ENCODE data around the gene TBC1D7. TPM values are rescaled to one million over a fixed set of nuclear protein-coding genes. Genes with fewer than 3 reads are reported as not detected.

TBC1D7 gene
- total RNA-seq, 1 experiment from 2014 or later, result 13.7 TPM

- H3K4me3 ChIP-seq (replicated peaks in 1 of 2; ENCODE audit: low read depth in 1 of 2, low read length in 2 of 2), result no peak overlapping the region
- no peak overlapping the region for H3K9ac ChIP-seq (ENCODE audit: low read length)
- no peaks in the 10 kb centered on the region for H3K9me3 ChIP-seq (ENCODE audit: control insufficient read depth in 1 of 2, insufficient read depth in 1 of 2, low read depth in 1 of 2, low read length in 2 of 2)
- H3K27ac ChIP-seq (ENCODE audit: low read depth, low read length), result no peak overlapping the region
- H3K4me2 ChIP-seq (ENCODE audit: low read length), result no peak overlapping the region
- TF ChIP-seq ZNF274 (IDR thresholded peaks at IDR 0.05; ENCODE audit: low read depth, low read length), result no peak
- TF ChIP-seq ELF1 (IDR thresholded peaks at IDR 0.05; ENCODE audit: borderline replicate concordance, low read depth), result no peak
- TF ChIP-seq, protein P1, sequence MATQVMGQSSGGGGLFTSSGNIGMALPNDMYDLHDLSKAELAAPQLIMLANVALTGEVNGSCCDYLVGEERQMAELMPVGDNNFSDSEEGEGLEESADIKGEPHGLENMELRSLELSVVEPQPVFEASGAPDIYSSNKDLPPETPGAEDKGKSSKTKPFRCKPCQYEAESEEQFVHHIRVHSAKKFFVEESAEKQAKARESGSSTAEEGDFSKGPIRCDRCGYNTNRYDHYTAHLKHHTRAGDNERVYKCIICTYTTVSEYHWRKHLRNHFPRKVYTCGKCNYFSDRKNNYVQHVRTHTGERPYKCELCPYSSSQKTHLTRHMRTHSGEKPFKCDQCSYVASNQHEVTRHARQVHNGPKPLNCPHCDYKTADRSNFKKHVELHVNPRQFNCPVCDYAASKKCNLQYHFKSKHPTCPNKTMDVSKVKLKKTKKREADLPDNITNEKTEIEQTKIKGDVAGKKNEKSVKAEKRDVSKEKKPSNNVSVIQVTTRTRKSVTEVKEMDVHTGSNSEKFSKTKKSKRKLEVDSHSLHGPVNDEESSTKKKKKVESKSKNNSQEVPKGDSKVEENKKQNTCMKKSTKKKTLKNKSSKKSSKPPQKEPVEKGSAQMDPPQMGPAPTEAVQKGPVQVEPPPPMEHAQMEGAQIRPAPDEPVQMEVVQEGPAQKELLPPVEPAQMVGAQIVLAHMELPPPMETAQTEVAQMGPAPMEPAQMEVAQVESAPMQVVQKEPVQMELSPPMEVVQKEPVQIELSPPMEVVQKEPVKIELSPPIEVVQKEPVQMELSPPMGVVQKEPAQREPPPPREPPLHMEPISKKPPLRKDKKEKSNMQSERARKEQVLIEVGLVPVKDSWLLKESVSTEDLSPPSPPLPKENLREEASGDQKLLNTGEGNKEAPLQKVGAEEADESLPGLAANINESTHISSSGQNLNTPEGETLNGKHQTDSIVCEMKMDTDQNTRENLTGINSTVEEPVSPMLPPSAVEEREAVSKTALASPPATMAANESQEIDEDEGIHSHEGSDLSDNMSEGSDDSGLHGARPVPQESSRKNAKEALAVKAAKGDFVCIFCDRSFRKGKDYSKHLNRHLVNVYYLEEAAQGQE (IDR thresholded peaks at IDR 0.05; ENCODE audit: low read depth), result no peak
- TF ChIP-seq FOSL1 (IDR thresholded peaks at IDR 0.05; ENCODE audit: low read depth), result no peak
- no peak for TF ChIP-seq SIN3A (IDR thresholded peaks at IDR 0.05; ENCODE audit: low read depth)
- no peak for TF ChIP-seq ATF3 (IDR thresholded peaks at IDR 0.05)
- no peak for TF ChIP-seq EGR1 (IDR thresholded peaks at IDR 0.05; ENCODE audit: low read depth)
- no peak for TF ChIP-seq EZH2 (IDR thresholded peaks at IDR 0.05)
- H3K4me1 ChIP-seq (ENCODE audit: control insufficient read depth in 1 of 2, insufficient read depth in 2 of 2, low read length in 2 of 2), result no peaks in the 10 kb centered on the region
- ATAC-seq (no peak), DNase-seq (ENCODE audit: low read depth, low spot score) (no peak)
- H3K79me2 ChIP-seq (ENCODE audit: insufficient read depth, low read length), result no peaks in the 10 kb centered on the region
- H4K20me1 ChIP-seq (ENCODE audit: insufficient read depth), result no peaks in the 10 kb centered on the region
- no peak overlapping the region for H2AFZ ChIP-seq (ENCODE audit: low read depth, low read length, poor library complexity, severe bottlenecking)
- ChIA-PET CTCF (no interaction called here), POLR2A (no interaction called here), RAD21 (ENCODE audit: low non-redundant PET in 1 of 2, low total read pairs in 2 of 2, uncharacterized antibody in 2 of 2, unreplicated experiment in 2 of 2) (no interaction called here)
- no peaks in the 10 kb centered on the region for H3K36me3 ChIP-seq (ENCODE audit: control insufficient read depth in 1 of 2, insufficient read depth in 2 of 2, low read length in 2 of 2)
- H3K9me2 ChIP-seq (ENCODE audit: insufficient read depth), result no peaks in the 10 kb centered on the region
- no TSS peak for BruUV-seq (replicated peaks)
- intact Hi-C loops (cut with micrococcal nuclease), result no loop called here
- no peaks in the 10 kb centered on the region for H3K27me3 ChIP-seq (ENCODE audit: insufficient read depth, low read length)
Measured at GRCh38 chr6:13260101-13260598, 68.2 kb downstream of the TBC1D7 start.

Measured in HCT116 (cell line).